GM19035 (cell line): Measurements from ENCODE around the gene F8.
"Not testable (repeated sequence)": the region's sequence is repeated elsewhere in the genome, so short reads cannot be mapped to it uniquely, and the experiment has no call there.

Source experiments
- ATAC-seq: cut with Tn5 transposase; IDR thresholded peaks from one replicate; pipeline ENCODE4 v1.9.1; 2021; ENCODE audit not compliant: unreplicated experiment

The F8 gene

DNA sequence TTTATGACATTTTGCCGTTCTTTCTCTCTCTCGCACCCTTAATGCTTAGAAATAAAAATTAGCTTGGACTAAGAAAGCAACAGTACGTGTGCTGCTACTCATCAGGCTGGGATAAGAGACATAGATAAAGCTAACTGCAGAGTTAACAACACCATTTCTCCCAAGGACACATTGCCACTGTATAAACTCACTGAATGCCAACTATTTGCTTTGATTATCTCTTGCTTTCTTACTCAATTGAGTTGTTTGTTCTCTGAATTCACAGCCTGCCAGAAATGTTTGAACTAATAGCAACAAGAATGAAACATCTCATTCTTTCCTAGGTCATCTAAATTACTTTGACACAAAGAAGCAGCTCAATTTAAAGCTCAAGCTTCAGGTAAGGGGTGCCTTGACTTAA lies 34.6 kb downstream of the F8 start:
- ATAC-seq, result no peak

DNA sequence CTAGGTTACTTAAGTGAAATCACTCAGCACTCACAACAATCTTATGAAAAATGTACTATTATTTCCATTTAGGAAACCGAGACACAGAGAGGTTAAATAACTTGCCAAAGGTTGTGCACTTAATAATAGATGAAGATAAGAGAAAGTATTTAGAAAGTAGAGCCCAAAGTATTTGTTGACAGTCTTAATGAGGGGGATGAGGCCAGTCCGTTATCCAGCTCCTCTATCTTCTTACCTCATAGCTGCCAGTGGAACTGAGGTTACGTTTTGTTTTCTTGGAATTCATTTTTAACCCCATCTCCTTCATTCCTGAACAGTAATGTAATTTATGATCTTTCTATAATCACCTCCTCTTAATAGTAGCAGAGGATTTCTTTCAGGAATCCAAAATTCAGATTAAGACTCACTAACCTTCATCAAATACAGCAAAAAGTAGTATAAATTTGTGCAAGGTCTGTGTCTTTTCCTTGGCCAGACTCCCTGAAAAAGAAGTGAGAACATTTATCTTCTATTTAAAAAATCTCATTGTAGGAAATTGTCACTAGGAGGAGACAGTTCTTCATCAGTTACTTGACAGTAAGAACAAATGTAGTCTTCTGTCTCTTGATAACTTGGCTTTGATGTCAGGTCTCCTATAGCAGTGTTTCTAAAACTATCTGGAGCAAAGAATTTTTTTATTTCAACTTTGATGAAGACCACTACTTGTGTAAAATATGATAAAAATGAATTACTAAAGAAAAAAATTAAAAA lies 35.5 kb downstream of the F8 start:
- ATAC-seq, result no peak

DNA sequence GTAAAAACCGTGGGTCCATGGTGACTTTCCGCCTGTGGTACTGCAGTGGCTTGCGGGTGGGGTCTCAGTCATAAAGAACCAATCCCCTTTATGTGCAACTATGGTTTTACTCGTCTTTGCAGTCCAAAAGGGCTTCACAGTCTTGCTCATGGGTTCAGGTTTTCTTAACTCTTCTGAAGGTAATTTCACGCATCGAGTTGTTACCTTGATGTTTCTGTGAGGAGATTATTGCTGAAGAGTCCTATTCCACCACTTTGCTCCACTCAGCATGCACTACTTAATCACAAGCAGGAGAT lies 41.5 kb downstream of the F8 start:
- no peak for ATAC-seq

DNA sequence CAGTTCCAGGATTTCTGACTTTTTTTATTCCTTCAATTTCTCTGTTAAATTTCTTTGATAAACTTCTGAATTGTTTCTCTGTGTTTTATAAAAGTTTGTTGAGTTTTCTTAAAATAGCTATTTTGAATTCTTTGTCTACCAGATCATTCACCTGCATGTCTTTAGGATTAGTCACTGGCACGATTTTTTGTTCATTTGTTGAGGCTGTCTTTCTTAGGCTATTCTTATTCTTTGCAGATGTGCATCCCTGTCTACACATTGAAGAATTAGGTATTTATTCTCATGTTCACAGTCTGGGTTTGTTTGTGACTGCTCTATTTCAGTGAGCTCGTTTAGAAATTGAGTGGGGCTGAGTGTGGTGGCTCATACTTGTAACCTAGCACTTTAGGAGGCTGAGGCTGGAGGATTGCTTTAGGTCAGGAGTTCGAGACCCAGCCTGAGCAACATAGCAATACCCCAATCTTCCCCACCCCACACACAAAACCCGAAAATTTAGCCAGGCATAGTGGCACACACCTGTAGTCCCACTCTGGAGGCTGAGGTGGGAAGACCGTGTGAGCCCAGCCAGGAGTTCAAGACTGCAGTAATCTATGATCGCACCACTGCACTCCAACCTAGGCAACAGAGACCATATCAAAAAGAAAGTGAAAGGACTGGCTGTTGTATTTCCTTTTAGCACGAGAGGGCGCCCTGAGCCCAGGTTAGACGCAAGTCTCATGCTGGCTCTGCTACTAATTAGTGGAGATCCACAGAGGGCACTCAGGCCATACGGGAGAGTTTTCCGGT lies 42.0 kb downstream of the F8 start:
- ATAC-seq, result peak; percentile 87

DNA sequence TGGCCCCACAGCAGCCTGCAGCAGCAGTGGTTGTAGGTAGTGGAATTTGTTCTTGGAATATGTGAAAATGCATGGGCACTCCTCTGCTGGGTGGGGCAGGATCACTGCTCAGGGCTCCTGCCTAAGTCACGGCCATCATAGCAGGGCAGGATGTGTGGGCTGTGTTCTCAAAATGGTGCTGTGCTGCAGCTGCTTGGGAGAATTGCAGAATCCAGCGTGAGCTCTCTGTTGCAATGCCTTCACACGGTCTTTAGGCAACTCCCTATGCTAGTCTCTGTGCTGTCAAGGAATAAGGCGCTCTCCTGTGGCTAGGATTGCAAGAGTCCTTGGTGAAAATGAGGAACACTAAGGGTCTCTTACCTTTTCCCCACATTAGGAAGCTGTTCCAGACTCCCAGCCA lies 42.9 kb downstream of the F8 start:
- ATAC-seq, result no peak

DNA sequence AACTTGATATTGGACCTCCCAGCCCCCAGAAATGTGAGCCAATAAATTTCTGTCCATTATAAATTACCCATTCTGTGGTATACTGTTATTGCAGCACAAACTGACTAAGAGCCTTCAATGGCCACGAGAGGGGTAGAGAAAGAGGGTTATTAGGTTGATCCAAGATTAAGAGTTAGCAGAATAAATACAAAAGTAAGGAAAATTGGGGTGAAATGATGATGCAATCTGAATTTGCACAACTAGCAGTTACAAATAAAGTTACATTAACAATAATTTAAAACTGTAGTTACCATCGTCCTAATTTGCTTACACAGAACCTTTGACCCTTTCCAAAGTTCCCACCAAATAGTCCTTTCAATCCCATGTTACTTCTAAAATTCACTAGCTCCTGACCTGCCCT lies 54.2 kb downstream of the F8 start:
- no peak for ATAC-seq

DNA sequence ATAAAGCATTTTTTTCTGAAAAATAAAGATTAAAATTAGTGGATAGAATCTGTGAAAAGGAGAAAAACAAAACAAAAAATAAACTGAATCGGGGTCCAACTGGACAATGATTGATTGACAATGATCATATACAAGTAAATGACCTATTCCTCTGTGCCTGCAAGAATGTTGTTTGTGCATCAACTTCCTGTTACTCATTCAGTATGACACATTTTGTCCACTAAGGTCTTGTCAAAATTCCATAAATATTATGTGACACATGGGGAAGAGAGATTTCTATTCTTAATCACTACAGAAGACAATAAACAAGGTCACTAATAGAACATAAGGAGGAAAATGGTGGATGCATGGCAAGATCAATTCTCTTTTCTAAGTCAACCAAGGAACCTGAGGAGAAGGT lies 54.9 kb downstream of the F8 start:
- no peak for ATAC-seq

DNA sequence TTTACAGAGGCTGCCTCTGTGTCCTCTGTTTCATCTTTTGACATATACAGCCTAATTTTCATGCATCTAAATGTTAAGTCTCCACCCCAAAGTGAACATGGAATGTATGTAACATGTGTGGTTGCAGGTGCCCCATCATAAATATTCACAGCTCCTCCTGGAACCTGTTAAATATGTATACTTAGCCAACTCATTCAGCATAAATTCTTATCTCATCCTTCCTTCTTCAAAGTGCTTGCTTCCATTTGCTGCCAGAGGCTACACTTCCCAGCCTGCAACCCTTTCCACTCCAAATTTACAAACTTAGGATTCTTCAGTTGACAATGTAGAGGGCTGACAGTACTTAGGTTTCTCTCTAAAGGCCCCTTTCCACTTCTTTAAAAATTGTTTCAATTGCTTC lies 60.6 kb downstream of the F8 start:
- ATAC-seq, result no peak

DNA sequence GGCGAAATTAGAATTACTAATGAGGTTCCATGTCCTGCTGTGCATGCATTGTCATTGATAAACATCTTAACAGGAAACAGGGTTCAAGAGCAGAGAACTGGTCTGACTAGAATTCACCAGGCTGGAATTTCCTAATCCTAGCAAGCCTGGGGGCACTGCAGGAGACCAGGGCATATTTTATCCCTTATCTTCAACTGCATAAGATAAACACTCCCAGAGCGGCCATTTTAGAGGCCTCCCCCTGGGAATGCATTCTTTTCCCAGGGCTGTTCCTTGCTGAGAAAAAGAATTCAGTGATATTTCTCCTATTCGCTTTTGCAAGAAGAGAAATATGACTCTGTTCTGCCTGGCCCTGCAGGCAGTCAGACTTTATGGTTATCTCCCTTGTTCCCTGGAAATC lies 66.7 kb downstream of the F8 start:
- not testable (repeated sequence) for ATAC-seq

DNA sequence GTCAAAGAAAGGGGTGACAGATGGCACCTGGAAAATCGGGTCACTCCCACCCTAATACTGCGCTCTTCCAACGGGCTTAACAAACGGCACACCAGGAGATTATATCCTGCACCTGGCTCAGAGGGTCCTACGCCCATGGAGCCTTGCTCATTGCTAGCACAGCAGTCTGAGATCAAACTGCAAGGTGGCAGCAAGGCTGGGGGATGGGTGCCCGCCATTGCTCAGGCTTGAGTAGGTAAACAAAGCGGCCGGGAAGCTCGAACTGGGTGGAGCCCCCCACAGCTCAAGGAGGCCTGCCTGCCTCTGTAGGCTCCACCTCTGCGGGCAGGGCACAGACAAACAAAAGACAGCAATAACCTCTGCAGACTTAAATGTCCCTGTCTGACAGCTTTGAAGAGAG lies 83.3 kb downstream of the F8 start:
- not testable (repeated sequence) for ATAC-seq

DNA sequence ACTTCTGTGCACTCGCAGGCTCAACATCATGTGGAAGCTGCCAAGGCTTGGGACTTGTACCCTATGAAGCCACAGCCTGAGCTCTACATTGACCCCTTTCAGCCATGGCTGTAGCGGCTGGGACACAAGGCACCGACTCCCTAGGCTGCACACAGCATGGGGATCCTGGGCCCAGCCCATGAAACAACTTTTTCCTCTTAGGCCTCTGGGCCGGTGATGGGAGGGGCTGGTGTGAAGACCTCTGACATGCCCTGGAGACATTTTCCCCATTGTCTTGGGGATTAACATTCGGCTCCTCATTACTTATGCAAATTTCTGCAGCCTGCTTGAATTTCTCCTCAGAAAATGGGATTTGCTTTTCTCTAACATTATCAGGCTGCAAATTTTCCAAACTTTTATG lies 97.8 kb downstream of the F8 start:
- not testable (repeated sequence) for ATAC-seq

DNA sequence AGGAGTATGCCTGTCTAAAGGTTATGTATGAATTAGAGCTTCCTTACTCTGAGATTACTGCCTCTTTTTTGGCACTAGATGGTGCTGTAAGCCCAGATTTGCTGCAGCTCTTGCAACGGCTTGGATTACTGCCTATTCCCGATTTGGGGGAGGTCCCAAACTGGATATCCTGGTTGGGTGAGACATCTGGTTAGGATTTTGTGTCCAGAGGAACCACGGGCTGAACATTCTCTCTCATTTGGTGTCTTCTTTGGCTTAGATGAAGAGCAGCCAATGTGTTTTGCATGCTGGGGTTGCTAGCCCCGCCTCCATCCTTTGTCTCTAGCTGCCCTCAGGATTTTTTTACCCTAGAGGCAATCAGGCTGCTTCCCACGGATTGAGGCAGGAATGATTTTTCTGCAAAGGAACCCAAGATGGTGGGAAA lies 104.5 kb downstream of the F8 start:
- ATAC-seq, result peak; percentile 68

DNA sequence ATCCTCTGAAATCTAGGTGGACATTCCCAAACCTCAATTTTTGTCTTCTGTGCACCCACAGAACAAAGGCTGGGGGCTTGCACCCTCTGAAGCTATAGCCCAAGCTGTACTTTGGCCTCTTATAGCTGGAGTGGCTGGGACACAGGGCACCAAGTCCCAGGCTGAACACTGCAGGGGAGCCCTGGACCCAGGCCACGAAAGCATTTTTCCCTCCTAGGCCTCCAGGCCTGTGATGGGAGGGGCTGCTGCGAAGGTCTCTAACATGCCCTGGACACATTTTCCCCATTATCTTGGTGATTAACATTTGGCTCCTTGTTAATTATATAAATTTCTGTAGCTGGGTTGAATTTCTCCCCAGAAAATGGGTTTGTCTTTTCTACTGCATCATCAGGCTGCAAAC lies 108.5 kb downstream of the F8 start:
- no peak for ATAC-seq

DNA sequence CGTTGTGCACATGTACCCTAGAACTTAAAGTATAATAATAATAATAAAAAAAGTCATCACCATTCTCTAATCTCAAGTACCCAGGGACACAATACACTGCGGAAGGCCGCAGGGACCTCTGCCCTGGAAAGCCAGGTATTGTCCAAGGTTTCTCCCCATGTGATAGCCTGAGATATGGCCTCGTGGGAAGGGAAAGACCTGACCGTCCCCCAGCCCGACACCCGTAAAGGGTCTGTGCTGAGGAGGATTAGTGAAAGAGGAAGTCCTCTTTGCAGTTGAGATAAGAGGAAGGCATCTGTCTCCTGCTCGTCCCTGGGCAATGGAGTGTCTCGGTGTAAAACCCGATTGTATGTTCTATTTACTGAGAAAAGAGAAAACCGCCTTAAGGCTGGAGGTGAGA lies 112.0 kb downstream of the F8 start:
- ATAC-seq, result not testable (repeated sequence)

DNA sequence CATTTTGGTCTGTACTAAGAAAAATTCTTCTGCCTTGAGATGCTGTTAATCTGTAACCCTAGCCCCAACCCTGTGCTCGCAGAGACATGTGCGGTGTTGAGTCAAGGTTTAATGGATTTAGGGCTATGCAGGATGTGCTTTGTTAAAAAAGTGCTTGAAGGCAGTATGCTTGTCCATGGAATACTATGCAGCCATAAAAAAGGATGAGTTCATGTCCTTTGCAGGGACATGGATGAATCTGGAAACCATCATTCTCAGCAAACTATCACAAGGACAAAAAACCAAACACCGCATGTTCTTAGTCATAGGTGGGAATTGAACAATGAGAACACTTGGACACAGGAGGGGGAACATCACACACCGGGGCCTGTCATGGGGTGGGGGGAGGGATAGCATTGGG lies 112.5 kb downstream of the F8 start:
- not testable (repeated sequence) for ATAC-seq

DNA sequence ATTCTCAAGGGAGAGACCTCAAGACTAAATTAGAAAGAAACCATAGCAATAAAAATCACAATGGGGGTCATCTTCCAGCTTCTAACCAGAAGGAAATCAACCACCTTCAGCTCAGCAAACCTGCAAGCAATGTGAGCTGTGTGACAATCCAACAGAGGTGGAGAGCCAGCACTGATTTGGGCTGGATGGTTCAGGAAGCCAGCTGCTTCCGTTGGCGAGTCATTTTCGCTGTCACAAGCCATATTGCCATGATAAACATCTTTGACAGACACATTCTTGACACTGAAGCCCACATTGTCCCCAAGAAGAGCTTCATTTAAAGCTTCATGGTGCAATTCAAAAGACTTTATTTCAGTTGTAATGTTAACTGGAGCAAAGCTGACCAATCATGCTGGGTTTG lies 113.7 kb downstream of the F8 start:
- ATAC-seq, result no peak

DNA sequence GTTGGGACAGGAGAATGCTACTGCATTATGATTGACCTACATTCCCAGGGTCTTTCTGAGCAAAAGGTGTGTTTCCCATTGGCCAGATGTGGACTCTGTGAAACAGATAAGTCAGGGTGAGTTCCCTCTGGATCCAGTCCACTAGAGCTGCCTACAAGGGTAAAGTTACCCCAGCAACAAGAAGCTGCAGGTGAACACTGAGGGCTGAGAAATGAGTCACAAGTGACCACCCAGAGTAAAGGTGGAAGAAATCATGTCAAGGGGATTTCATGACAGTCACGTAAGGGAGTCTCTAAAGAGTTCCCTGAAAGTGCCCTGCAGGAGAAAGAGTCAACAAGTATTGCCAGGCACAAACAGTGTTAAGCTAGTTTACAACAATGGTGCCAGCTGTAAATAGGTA lies 120.1 kb downstream of the F8 start:
- no peak for ATAC-seq

DNA sequence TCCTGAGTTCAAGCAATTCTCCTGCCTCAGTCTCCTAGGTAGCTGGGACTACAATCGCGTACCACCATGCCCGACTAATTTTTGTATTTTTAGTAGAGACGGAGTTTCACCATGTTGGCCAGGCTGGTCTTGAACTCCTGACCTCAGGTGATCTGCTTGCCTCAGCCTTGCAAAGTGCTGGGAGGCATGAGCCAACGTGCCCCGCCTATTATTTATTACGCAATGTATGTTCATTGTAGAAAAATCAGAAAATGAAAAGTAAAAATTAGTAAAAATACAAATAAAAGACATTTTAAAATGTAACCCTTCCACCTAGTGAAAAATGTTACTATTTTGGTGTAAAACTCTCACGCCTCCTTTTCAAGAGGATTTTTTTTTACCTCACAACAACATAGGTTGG lies 122.2 kb downstream of the F8 start:
- ATAC-seq, result no peak

DNA sequence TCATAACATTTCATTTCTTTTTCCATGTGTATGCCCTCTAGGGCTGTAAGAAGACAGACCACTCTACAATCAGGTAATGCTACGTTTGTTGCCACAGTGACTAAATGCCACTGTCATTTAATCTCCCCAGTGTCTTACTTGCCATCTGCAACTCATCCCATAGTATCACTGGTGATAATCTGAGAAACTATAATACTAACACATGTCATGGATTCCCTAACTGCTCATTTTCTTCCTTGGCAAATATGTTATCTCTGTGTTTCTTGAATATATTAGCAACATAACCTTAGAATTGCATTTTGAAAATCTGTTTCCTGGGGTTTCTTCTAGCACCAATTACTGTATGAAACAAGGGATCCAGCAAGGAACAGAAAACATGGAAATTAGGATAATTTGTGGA lies 130.2 kb downstream of the F8 start:
- no peak for ATAC-seq

DNA sequence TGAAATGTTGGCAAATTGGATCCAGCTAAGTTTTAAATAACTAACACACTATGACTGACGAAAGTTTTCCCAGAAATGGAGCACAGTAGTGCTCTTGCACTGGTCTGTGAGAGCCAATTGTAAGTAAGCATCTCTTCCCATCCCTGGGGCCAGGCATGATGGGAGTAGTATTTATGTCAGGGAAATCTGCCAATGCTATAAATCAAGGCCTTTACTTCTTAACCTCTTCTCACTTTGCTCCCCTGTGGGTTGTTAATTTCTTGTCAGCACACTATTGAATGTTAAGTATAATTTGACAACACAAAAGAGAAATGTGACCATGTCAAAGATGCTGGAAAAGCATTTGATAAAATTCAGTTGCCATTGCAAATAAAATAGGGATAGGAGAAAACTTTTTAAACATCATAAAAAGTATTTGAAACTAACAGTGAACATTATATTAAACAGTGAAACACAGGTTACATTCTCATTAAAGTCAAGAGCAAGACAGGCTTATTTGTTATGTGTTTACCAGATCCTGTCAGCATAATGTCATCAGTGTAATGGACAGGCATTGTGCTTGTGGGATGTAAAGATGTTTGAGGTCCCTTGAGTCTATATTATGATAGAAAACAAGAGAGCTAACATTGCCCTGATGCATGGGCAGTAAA lies 131.4 kb downstream of the F8 start:
- ATAC-seq, result no peak

DNA sequence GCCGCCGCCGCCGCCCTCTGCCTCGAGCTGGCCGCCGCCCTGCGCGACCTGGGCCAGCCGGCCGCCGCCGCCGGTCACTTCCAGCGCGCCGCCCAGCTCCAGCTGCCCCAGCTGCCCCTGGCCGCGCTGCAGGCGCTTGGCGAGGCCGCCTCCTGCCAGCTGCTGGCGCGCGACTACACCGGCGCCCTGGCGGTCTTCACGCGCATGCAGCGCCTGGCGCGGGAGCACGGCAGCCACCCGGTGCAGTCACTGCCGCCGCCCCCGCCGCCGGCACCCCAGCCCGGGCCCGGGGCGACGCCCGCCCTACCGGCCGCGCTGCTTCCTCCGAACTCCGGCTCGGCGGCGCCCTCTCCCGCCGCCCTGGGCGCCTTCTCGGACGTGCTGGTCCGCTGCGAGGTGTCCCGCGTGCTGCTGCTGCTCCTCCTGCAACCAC lies 135.7 kb downstream of the F8 start:
- peak; percentile 56 for ATAC-seq

DNA sequence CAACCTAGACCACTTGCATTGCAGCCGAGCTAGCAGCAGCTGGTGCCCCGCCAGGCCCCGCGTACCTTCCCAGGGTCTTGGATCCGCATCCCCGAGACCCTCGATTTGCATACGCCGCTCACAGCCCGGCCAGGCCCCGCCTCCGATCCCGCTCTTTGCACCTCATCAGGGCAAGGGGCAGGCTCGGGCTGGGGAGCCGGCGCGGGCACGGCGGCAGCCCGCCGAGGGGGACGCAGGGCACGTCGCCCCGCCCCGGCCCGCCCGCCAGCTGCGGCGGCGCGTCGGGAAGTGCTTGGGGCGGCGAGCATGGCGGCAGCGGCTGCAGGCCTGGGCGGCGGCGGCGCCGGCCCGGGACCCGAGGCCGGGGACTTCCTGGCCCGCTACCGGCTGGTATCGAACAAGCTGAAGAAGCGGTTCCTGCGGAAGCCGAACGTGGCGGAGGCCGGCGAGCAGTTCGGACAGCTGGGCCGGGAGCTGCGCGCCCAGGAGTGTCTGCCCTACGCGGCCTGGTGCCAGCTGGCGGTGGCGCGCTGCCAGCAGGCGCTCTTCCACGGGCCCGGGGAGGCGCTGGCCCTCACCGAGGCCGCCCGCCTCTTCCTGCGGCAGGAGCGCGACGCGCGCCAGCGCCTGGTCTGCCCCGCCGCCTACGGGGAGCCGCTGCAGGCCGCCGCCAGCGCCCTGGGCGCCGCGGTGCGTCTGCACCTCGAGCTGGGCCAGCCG lies 136.3 kb downstream of the F8 start, which contains the start of gene F8A1:
Gene F8A1, plus strand, starts transcription at position 287 of the 720 bp plus-strand sequence. Its CDS starts 20 bp downstream, at position 307.
- ATAC-seq, result peak; percentile 57
